Activated CD4-positive, CD25-positive, alpha-beta regulatory T cell treated with anti-CD3 and anti-CD28 coated beads, Interleukin-2, amount 50 U/mL, for 72 hours (primary cell): ENCODE data around the gene GPC6.

ENCODE experiments used
- DNase-seq: peaks from one replicate; pipeline ENCODE4 v3.0.0; 2021

The GPC6 gene

GRCh38 chr13:93517658-93518057 is 291.1 kb downstream of the GPC6 start:
- no peak for DNase-seq

- DNase-seq = no peak
These were observed 294.7 kb downstream of the GPC6 start for GRCh38 chr13:93521307-93521706.

- no peak for DNase-seq
These were observed 295.9 kb downstream of the GPC6 start for GRCh38 chr13:93522501-93522900.

GRCh38 chr13:93525087-93525486 is 298.5 kb downstream of the GPC6 start:
- no peak for DNase-seq

GRCh38 chr13:93527748-93528297 is 301.2 kb downstream of the GPC6 start:
- no peak for DNase-seq

GRCh38 chr13:93529961-93530360 is 303.4 kb downstream of the GPC6 start:
- no peak for DNase-seq

- no peak for DNase-seq
These were observed 307.6 kb downstream of the GPC6 start for GRCh38 chr13:93534181-93534700.

GRCh38 chr13:93535251-93535650 is 308.6 kb downstream of the GPC6 start:
- no peak for DNase-seq

- no peak for DNase-seq
These were observed 313.3 kb downstream of the GPC6 start for GRCh38 chr13:93539914-93540313.

GRCh38 chr13:93547886-93548285 is 321.3 kb downstream of the GPC6 start:
- DNase-seq = no peak

- no peak for DNase-seq
These were observed 322.9 kb downstream of the GPC6 start for GRCh38 chr13:93549326-93550005.

- no peak for DNase-seq
These were observed 323.6 kb downstream of the GPC6 start for GRCh38 chr13:93550236-93550635.

- DNase-seq = no peak
These were observed 326.0 kb downstream of the GPC6 start for GRCh38 chr13:93552596-93552995.

GRCh38 chr13:93554514-93554913 is 327.9 kb downstream of the GPC6 start:
- no peak for DNase-seq

GRCh38 chr13:93558637-93559036 is 332.0 kb downstream of the GPC6 start:
- DNase-seq = no peak

- DNase-seq = no peak
These were observed 333.1 kb downstream of the GPC6 start for GRCh38 chr13:93559718-93560117.

GRCh38 chr13:93561576-93562225 is 335.1 kb downstream of the GPC6 start:
- no peak for DNase-seq

- DNase-seq = no peak
These were observed 336.1 kb downstream of the GPC6 start for GRCh38 chr13:93562676-93563075.

GRCh38 chr13:93577105-93577504 is 350.5 kb downstream of the GPC6 start:
- no peak for DNase-seq

GRCh38 chr13:93589788-93590187 is 363.2 kb downstream of the GPC6 start:
- DNase-seq = no peak

GRCh38 chr13:93603043-93603442 is 376.4 kb downstream of the GPC6 start:
- no peak for DNase-seq

GRCh38 chr13:93614776-93615175 is 388.2 kb downstream of the GPC6 start:
- DNase-seq = no peak

- no peak for DNase-seq
These were observed 393.7 kb downstream of the GPC6 start for GRCh38 chr13:93620181-93620765.

- DNase-seq = no peak
These were observed 394.4 kb downstream of the GPC6 start for GRCh38 chr13:93621051-93621450.
